Panc1 (cell line): Measurements from ENCODE around the gene NRG2.

ENCODE experiments used
- POLR2AphosphoS5 ChIP-seq: IDR thresholded peaks from 2 replicates; pipeline ENCODE4 v1.6.1; 2012; ENCODE audit warnings: mild to moderate bottlenecking, low read depth, low read length, moderate library complexity
- TCF7L2 ChIP-seq: IDR thresholded peaks from 2 replicates; pipeline ENCODE4 v1.6.1; 2011; ENCODE audit warnings: mild to moderate bottlenecking, low read depth, low read length, inconsistent platforms
- TF ChIP-seq, protein P1 (sequence below): fragments of 450-650 bp; IDR thresholded peaks from 2 replicates; pipeline ENCODE4 v1.5.1; 2017; ENCODE audit warnings: mild to moderate bottlenecking

DNA sequence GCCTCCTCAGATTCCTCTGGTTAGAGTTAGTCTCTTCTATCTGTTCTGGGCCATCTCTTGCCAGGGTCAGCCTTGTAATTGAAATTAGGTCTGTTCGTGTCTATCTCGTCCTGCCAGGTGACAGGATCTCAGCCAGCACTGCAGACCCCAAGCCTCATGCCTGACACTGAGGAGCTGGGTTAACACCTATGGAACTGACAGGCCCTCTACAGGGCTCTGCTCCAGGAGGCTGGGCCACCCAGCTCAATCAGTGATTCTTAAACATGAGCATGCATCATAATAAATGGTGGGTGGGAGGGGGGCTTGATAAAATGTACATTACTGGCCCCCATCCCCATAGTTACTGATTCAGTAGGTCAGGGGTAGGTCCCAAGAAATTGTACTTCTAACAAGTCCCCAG is 144.1 kb downstream of the NRG2 start:
- TF ChIP-seq, protein P1, sequence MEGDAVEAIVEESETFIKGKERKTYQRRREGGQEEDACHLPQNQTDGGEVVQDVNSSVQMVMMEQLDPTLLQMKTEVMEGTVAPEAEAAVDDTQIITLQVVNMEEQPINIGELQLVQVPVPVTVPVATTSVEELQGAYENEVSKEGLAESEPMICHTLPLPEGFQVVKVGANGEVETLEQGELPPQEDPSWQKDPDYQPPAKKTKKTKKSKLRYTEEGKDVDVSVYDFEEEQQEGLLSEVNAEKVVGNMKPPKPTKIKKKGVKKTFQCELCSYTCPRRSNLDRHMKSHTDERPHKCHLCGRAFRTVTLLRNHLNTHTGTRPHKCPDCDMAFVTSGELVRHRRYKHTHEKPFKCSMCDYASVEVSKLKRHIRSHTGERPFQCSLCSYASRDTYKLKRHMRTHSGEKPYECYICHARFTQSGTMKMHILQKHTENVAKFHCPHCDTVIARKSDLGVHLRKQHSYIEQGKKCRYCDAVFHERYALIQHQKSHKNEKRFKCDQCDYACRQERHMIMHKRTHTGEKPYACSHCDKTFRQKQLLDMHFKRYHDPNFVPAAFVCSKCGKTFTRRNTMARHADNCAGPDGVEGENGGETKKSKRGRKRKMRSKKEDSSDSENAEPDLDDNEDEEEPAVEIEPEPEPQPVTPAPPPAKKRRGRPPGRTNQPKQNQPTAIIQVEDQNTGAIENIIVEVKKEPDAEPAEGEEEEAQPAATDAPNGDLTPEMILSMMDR = no peak
- no peak for TF ChIP-seq POLR2AphosphoS5
- no peak for TF ChIP-seq TCF7L2
